ENCODE data around the gene MAP2K5.

The MAP2K5 gene

DNA sequence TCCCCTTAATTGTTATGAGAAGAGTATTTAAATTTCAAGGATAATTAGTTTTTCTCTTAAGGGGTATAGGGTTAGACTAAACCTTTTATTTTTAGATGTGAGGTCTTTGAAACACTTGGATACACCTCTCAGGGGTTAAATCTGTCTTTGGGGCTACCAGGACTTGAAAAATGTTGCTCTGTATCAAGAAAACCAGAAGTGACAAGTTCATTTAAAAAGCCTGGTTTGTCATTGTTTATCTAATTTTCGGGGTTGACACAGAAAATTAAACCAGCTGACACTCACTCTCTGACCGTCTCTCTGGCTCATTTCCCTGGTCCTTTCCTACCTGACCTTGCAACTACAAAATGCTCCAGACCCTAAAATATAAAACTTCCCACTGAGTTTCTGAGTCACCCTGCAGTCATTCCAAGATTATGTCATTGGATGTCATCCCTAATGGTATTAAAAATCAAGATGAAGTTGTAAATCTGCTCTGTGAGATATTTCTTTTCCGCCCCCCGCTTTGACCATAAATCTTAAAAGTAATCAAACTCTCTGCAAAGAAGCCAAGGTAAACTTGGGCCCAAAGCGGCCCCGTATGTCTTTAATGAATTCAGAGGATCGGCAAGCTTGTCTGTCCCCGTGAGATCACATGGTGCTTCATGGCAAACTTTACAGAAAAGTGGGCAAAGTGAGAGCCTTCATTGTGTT is 249.9 kb downstream of the MAP2K5 start:
- H3K4me3 ChIP-seq = no peak overlapping the region
- H3K9me3 ChIP-seq (ENCODE audit: low read depth, low read length) = no peaks in the 10 kb centered on the region
- H3K36me3 ChIP-seq (ENCODE audit: insufficient read depth, low read length) = no peaks in the 10 kb centered on the region; the same call in 1 of the 2 replicates
- no peak overlapping the region for H3K9ac ChIP-seq (ENCODE audit: insufficient read length)
- no peak for TF ChIP-seq EZH2 (IDR thresholded peaks at IDR 0.05)
- TF ChIP-seq FOXP2 (optimal IDR thresholded peaks at IDR 0.05; ENCODE audit: control extremely low read depth, extremely low read length, insufficient read depth) = no peak
- TF ChIP-seq POLR2AphosphoS5 (IDR thresholded peaks at IDR 0.05; ENCODE audit: borderline replicate concordance, low read depth, low read length) = no peak
- no peak for DNase-seq (ENCODE audit: low read depth, low spot score)
- H3K27ac ChIP-seq = no peak overlapping the region

DNA sequence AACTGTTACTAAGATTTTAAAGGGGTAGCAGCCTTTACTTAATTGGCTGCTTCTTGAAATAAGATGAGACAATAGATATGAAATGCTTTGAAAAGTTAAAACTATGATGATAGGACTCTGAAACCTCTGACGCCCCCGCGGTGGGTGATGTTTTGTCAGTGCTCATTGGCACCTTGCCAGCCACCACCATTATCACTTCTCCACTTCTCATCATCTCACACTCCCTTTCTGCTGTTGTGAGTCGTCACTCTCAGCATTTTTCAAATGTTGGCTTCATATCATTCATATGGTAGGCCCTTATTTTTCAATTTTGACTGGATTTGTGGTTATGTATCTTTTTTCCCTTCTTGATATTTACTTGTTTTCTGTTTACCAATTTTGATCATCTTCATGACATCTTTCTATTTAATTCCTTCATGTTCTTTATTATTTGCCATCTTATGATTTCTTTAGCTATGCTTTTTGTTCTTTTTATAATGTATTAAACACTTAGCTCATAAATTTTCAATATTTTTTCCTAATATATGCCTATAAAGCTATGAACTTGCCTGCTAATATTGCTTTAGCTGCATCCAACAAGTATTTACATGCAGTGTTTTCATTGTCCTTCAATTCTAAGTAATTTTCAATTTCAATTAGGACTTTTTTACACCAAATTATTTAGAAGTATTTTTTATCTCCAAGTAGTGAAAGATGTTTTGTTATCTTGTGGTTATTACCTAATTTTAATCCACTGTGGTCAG is 252.5 kb downstream of the MAP2K5 start:
- Histone ChIP-seq H3K9ac (ENCODE audit: insufficient read length) (no peak overlapping the region), H3K9me3 (ENCODE audit: low read depth, low read length) (no peaks in the 10 kb centered on the region), H3K4me3 (no peak overlapping the region), H3K27ac (no peak overlapping the region), H3K36me3 (ENCODE audit: insufficient read depth, low read length) (no peaks in the 10 kb centered on the region; the same call in 1 of the 2 replicates)
- TF ChIP-seq EZH2 (IDR thresholded peaks at IDR 0.05) (no peak), POLR2AphosphoS5 (IDR thresholded peaks at IDR 0.05; ENCODE audit: borderline replicate concordance, low read depth, low read length) (no peak), FOXP2 (optimal IDR thresholded peaks at IDR 0.05; ENCODE audit: control extremely low read depth, extremely low read length, insufficient read depth) (no peak)
- DNase-seq (ENCODE audit: low read depth, low spot score) = no peak

DNA sequence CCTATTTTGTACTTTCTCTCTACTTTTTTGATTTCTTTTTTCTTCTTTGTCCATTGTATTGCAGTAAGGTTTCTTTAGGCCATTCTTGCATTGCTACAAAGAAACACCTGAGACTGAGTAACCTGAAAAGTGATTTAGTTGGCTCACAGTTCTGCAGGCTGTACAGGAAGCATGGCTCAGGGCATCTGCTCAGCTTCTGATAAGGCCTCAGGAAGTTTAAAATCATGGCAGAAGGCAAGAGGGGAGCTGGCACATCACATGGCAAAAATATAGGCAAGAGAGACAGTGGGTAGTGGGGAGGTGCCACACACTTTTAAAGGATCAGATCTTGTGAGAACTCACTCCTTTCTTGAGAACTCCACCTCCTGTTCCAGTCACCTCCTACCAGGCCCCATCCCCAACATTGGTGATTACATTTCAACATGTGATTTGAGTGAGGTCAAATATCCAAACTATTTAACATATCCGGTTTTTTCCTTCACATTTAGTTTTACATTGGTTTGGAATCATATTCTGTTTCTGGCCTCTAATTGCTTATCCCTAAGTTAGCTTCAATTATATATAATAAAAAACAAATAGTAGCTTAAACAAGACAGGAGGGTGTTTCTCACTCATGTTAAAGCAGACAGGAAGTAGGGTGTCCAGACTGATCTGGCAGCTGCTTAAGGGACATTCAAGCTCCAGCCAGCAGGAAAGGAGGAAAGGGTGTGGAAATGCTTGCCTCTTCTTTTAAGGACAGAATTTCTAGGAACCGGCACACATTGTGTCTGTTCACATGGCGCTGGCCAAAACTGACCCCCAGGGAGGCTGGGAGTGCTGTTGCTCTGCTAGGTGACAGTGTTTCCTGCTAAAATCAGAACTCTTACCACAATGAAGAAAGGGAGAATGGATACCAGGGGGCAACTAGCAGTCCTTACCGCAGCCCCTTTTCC is 254.0 kb downstream of the MAP2K5 start:
- Histone ChIP-seq H3K27ac (no peak overlapping the region), H3K9ac (ENCODE audit: insufficient read length) (no peak overlapping the region), H3K36me3 (ENCODE audit: insufficient read depth, low read length) (no peaks in the 10 kb centered on the region; the same call in 1 of the 2 replicates), H3K9me3 (ENCODE audit: low read depth, low read length) (no peaks in the 10 kb centered on the region), H3K4me3 (no peak overlapping the region)
- no peak for DNase-seq (ENCODE audit: low read depth, low spot score)
- no peak for TF ChIP-seq EZH2 (IDR thresholded peaks at IDR 0.05)
- no peak for TF ChIP-seq FOXP2 (optimal IDR thresholded peaks at IDR 0.05; ENCODE audit: control extremely low read depth, extremely low read length, insufficient read depth)
- TF ChIP-seq POLR2AphosphoS5 (IDR thresholded peaks at IDR 0.05; ENCODE audit: borderline replicate concordance, low read depth, low read length) = no peak

DNA sequence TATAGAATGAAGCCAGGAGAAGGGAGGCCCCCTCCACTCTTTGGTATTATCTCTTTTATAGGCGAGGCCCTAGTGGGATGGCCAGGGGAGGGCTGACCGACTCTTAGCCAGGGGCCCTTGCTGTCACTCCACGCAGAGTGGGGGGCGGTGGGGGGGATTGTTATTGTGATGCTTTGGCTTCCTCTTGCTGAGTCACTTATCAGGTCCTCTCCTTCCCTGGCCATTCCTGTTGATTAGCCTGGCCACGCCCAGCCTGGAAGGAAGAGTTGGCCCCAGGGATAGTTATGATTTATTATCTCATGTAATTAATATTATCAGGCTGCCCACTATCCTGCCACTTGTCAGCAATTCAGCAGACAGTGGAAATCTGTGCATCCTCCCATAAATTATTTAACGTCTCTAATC is 257.3 kb downstream of the MAP2K5 start:
- Histone ChIP-seq H3K27ac (no peak overlapping the region), H3K4me3 (no peak overlapping the region), H3K9me3 (ENCODE audit: low read depth, low read length) (no peaks in the 10 kb centered on the region), H3K36me3 (ENCODE audit: insufficient read depth, low read length) (no peaks in the 10 kb centered on the region; the same call in 1 of the 2 replicates), H3K9ac (ENCODE audit: insufficient read length) (no peak overlapping the region)
- no peak for TF ChIP-seq EZH2 (IDR thresholded peaks at IDR 0.05)
- no peak for TF ChIP-seq POLR2AphosphoS5 (IDR thresholded peaks at IDR 0.05; ENCODE audit: borderline replicate concordance, low read depth, low read length)
- no peak for TF ChIP-seq FOXP2 (optimal IDR thresholded peaks at IDR 0.05; ENCODE audit: control extremely low read depth, extremely low read length, insufficient read depth)
- no peak for DNase-seq (ENCODE audit: low read depth, low spot score)

DNA sequence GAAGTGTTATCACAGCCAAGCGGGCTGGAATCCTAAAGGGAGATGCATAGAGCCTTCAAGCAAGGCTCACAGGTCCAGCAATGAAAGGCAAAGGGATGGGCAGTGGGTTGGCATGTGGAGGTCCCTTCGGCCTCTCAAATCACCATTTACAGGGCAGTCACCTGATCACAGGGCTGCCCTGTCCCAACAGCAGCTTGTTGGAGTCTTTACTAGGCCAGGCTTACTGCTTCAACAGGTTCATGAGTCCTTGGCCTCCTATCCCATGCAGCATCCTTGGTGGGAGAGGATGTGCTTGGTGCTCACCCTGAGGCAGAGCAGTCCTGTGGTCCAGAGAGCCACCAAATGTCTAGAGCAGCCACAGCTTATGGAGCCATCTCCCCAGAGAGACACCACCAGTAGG is 258.6 kb downstream of the MAP2K5 start:
- no peak for DNase-seq (ENCODE audit: low read depth, low spot score)
- H3K27ac ChIP-seq = no peak overlapping the region
- no peaks in the 10 kb centered on the region; the same call in 1 of the 2 replicates for H3K36me3 ChIP-seq (ENCODE audit: insufficient read depth, low read length)
- no peak overlapping the region for H3K4me3 ChIP-seq
- H3K9me3 ChIP-seq (ENCODE audit: low read depth, low read length) = no peaks in the 10 kb centered on the region
- H3K9ac ChIP-seq (ENCODE audit: insufficient read length) = no peak overlapping the region
- TF ChIP-seq POLR2AphosphoS5 (IDR thresholded peaks at IDR 0.05; ENCODE audit: borderline replicate concordance, low read depth, low read length) (no peak), EZH2 (IDR thresholded peaks at IDR 0.05) (no peak), FOXP2 (optimal IDR thresholded peaks at IDR 0.05; ENCODE audit: control extremely low read depth, extremely low read length, insufficient read depth) (no peak)

DNA sequence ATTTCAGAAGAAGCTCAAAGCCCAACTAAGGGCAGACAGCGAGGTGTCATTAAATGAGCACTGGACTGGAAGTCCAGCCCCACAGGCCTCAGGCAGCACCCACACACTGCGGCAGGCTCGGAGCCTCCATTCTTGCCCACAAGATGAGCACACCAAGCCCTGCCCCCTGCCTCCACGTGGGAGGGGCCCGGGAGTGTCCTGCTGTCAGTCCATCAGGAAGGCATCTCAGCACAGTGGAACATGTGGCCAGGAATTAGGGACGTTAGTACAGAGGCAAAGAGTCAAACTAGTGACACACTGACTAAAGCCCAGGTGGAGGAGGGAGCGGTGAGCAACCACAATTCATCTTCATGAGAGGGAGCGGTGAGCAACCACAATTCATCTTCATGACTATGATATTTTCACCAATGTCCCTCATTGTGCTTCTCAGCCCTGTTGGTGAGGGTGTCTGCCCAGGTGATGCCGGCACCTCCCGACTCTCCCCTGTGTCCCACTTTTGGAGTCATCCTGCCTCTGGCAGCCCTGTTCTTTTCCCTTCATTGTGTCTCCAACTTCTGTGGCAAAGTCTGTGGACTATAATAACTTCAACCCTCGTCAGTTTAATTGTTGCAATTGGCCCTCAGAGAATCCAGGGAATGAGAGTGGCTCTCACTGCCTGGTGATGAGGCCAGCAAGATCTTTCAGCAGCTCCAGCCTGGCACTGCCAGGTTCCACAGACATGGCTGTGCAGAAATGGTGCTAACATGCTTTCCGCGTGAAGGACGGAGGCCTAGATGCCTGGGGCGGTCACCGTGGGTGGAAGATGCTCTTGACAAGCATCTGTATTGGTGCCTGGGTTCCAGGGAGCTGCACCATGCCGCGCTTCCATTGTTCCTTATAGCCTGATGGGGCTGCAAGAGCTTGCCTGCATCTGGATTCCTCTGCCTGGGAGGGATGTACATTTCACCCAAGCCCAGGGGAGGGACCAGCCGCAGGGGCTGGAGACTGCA is 259.7 kb downstream of the MAP2K5 start:
- no peak for DNase-seq (ENCODE audit: low read depth, low spot score)
- H3K9ac ChIP-seq (ENCODE audit: insufficient read length) = no peak overlapping the region
- H3K27ac ChIP-seq = no peak overlapping the region
- no peak overlapping the region for H3K4me3 ChIP-seq
- H3K36me3 ChIP-seq (ENCODE audit: insufficient read depth, low read length) = no peaks in the 10 kb centered on the region
- TF ChIP-seq POLR2AphosphoS5 (IDR thresholded peaks at IDR 0.05; ENCODE audit: borderline replicate concordance, low read depth, low read length) = no peak
- no peak for TF ChIP-seq EZH2 (IDR thresholded peaks at IDR 0.05)
- TF ChIP-seq FOXP2 (optimal IDR thresholded peaks at IDR 0.05; ENCODE audit: control extremely low read depth, extremely low read length, insufficient read depth) = no peak
- H3K9me3 ChIP-seq (ENCODE audit: low read depth, low read length) = no peaks in the 10 kb centered on the region

DNA sequence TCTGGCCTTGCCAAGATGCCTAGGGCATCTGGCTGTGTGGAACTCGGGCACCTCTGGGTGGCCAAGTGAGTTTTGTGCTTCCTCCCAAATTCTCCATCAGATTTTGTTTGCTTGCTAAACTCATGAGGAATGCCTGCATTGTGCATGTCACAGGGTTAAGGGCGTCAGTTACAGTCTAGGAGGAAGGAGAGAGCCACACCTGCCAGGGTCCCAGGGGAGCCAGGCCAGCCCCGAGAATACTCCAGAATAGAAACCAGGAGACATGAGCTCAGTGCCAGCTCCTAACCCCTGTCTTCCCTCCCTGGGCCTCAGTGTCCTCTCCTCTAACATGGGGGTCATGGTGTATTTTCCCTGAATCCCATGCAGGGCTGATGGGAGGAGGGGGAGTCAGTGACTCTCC is 260.8 kb downstream of the MAP2K5 start:
- no peak for DNase-seq (ENCODE audit: low read depth, low spot score)
- Histone ChIP-seq H3K9me3 (ENCODE audit: low read depth, low read length) (no peaks in the 10 kb centered on the region), H3K36me3 (ENCODE audit: insufficient read depth, low read length) (no peaks in the 10 kb centered on the region), H3K27ac (no peak overlapping the region), H3K9ac (ENCODE audit: insufficient read length) (no peak overlapping the region), H3K4me3 (no peak overlapping the region)
- TF ChIP-seq FOXP2 (optimal IDR thresholded peaks at IDR 0.05; ENCODE audit: control extremely low read depth, extremely low read length, insufficient read depth) (no peak), EZH2 (IDR thresholded peaks at IDR 0.05) (no peak), POLR2AphosphoS5 (IDR thresholded peaks at IDR 0.05; ENCODE audit: borderline replicate concordance, low read depth, low read length) (no peak)

Measured in SK-N-MC (cell line).